Keratinocyte (primary cell): ENCODE data around the gene TELO2. TPM values are rescaled to one million over a fixed set of nuclear protein-coding genes. Genes with fewer than 3 reads are reported as not detected.
A peak's percentile ranks its signal among the peaks of the same experiment; 100 is the strongest.

Source experiments
- DNase-seq: peaks from one replicate; pipeline ENCODE4 v3.0.0-alpha.2; 2011; ENCODE audit warnings: low read depth, missing footprints, low spot score
- FAIRE-seq: peaks from 2 replicates; lab custom pipeline; 2011; peaks lifted over from hg19 to GRCh38; lab: Jason Lieb, UNC
- H2AFZ ChIP-seq: 2 replicates; pipeline ENCODE4 v1.6.0; 2012; ENCODE audit warnings: low read length, control low read depth, inconsistent platforms; ENCODE audit not compliant: control insufficient read depth
- H3K27ac ChIP-seq: 2 replicates; pipeline ENCODE4 v1.5.1; 2011; ENCODE audit warnings: low read length; ENCODE audit not compliant: control insufficient read depth, insufficient read depth
- H3K27me3 ChIP-seq: 3 replicates; pipeline ENCODE4 v1.6.0; 2011; ENCODE audit warnings: low read length; ENCODE audit not compliant: control insufficient read depth, insufficient read depth; ENCODE audit errors: extremely low read depth
- H3K36me3 ChIP-seq, 2 experiments: 2 replicates in 1 of 2; 3 replicates in 1 of 2; pipeline ENCODE4 v1.5.1; 2011; ENCODE audit warnings: low read length in 2 of 2, mild to moderate bottlenecking in 1 of 2; ENCODE audit not compliant: control insufficient read depth in 2 of 2, insufficient read depth in 2 of 2; ENCODE audit errors: extremely low read depth in 1 of 2
- H3K4me1 ChIP-seq: 3 replicates; pipeline ENCODE4 v1.5.1; 2011; ENCODE audit warnings: low read length; ENCODE audit not compliant: control insufficient read depth, insufficient read depth; ENCODE audit errors: extremely low read depth
- H3K4me2 ChIP-seq: 3 replicates; pipeline ENCODE4 v1.6.0; 2011; ENCODE audit warnings: low read depth, low read length; ENCODE audit not compliant: control insufficient read depth, insufficient read depth; ENCODE audit errors: extremely low read depth
- H3K4me3 ChIP-seq, 3 experiments: fragments of 200-600 bp in 1 of 3; sonication (generic) in 1 of 3; 2 replicates in 2 of 3; 3 replicates in 1 of 3; pipeline ENCODE4 v1.5.1; 2011 to 2016; ENCODE audit warnings: low read length in 3 of 3, mild to moderate bottlenecking in 3 of 3, control low read depth in 2 of 3, inconsistent platforms in 1 of 3, low read depth in 1 of 3, mixed read lengths in 1 of 3, mixed run types in 1 of 3, moderate library complexity in 1 of 3; ENCODE audit not compliant: control insufficient read depth in 2 of 3, insufficient read depth in 2 of 3; ENCODE audit errors: extremely low read depth in 1 of 3
- H3K79me2 ChIP-seq: 2 replicates; pipeline ENCODE4 v1.6.0; 2012; ENCODE audit warnings: low read length; ENCODE audit not compliant: control insufficient read depth, insufficient read depth
- H3K9ac ChIP-seq: 3 replicates; pipeline ENCODE4 v1.6.0; 2011; ENCODE audit warnings: low read length; ENCODE audit not compliant: control insufficient read depth, insufficient read depth; ENCODE audit errors: extremely low read depth
- H3K9me1 ChIP-seq: 3 replicates; pipeline ENCODE4 v1.6.0; 2011; ENCODE audit warnings: low read length; ENCODE audit not compliant: control insufficient read depth, insufficient read depth; ENCODE audit errors: extremely low read depth
- H3K9me3 ChIP-seq: 2 replicates; pipeline ENCODE4 v1.5.1; 2012; ENCODE audit warnings: low read depth, low read length; ENCODE audit not compliant: control insufficient read depth
- H4K20me1 ChIP-seq: 3 replicates; pipeline ENCODE4 v1.6.0; 2011; ENCODE audit warnings: low read length; ENCODE audit not compliant: control insufficient read depth, insufficient read depth; ENCODE audit errors: extremely low read depth
- EZH2 ChIP-seq: IDR thresholded peaks from one replicate; pipeline ENCODE4 v1.6.1; 2012; ENCODE audit warnings: inconsistent platforms, mild to moderate bottlenecking, low read length, moderate library complexity
- dilution Hi-C: fragments of 300-500 bp; cut with MboI; formaldehyde crosslinking; loops from one replicate; pipeline ENCODE4 v1.7.0; 2020; ENCODE audit warnings: low sequenced_read_pairs; ENCODE audit not compliant: extremely low pct_ligation_motif_present
- polyA plus RNA-seq, 5 experiments: library from polyadenylated mRNA; depleted of rRNA in 3 of 5; stranded (reverse) in 3 of 5; stranded (forward) in 1 of 5; unstranded in 1 of 5; fragments of >200 nt; gene quantifications; 1 replicate in 1 of 5; 2 replicates in 3 of 5; 3 replicates in 1 of 5; pipeline versions ENCODE4 v1.2.1 to v1.2.3, GENCODE V29; 2011 to 2012; ENCODE audit warnings: missing spikeins in 2 of 5, low read depth in 1 of 5, low replicate concordance in 1 of 5
- TF ChIP-seq, protein P1 (sequence below), 3 experiments: IDR thresholded peaks in 1 of 3; conservative IDR thresholded peaks in 1 of 3; optimal IDR thresholded peaks in 1 of 3; 2 replicates in 2 of 3; 3 replicates in 1 of 3; pipeline versions ENCODE3 to v1.5.1; 2011; ENCODE audit warnings: low read length in 3 of 3, mild to moderate bottlenecking in 3 of 3, moderate library complexity in 2 of 3, control low read depth in 1 of 3, inconsistent platforms in 1 of 3; ENCODE audit not compliant: insufficient read depth in 2 of 3; ENCODE audit errors: extremely low read depth in 1 of 3

Gene TELO2
- polyA plus RNA-seq, 1 donor (not counting 4 experiments of a cell fraction or from before 2014, with no cell fraction given) = 7.9 TPM

DNA sequence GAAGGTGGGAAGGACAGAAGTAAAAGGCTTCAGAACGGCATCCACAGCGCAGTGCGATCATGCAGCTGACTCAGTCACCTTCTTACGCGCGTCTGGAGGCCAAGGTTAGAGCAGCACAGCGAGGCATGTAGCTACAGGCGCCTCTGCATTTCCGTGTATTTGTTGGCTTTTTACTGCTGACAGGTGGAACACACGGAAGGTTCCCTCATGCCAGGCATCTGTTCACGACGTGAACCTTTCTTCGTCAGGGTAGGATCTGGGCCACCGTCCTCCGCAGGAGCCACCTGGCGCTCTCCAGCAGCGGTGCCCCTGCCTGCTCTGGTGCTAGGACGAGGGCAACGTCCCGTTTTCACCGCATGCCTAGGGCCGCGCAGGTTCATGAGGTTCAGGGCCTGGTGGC is 55.6 kb downstream of the TELO2 start:
- H3K36me3 ChIP-seq = peaks cover 0 to 2% of the 10 kb centered on the region in 2 experiments
- H3K9me3 ChIP-seq = no peaks in the 10 kb centered on the region
- no peaks in the 10 kb centered on the region for H3K9me1 ChIP-seq
- peak overlapping the region; percentile 20 for H2AFZ ChIP-seq
- H3K27me3 ChIP-seq = no peaks in the 10 kb centered on the region
- H3K4me2 ChIP-seq = peak overlapping the region; percentile 47
- no peak overlapping the region for H3K27ac ChIP-seq
- H4K20me1 ChIP-seq = no peaks in the 10 kb centered on the region
- no peaks in the 10 kb centered on the region for H3K79me2 ChIP-seq
- FAIRE-seq (peak; percentile 94), DNase-seq (no peak)
- peaks cover 25% of the 10 kb centered on the region for H3K4me1 ChIP-seq
- H3K4me3 ChIP-seq = peak overlapping the region in 1 of 3 experiments; percentile 25
- no peak for TF ChIP-seq EZH2
- TF ChIP-seq, protein P1, sequence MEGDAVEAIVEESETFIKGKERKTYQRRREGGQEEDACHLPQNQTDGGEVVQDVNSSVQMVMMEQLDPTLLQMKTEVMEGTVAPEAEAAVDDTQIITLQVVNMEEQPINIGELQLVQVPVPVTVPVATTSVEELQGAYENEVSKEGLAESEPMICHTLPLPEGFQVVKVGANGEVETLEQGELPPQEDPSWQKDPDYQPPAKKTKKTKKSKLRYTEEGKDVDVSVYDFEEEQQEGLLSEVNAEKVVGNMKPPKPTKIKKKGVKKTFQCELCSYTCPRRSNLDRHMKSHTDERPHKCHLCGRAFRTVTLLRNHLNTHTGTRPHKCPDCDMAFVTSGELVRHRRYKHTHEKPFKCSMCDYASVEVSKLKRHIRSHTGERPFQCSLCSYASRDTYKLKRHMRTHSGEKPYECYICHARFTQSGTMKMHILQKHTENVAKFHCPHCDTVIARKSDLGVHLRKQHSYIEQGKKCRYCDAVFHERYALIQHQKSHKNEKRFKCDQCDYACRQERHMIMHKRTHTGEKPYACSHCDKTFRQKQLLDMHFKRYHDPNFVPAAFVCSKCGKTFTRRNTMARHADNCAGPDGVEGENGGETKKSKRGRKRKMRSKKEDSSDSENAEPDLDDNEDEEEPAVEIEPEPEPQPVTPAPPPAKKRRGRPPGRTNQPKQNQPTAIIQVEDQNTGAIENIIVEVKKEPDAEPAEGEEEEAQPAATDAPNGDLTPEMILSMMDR (optimal IDR thresholded peaks at IDR 0.05 in 1 of 3, IDR thresholded peaks at IDR 0.05 in 1 of 3, conservative IDR thresholded peaks at IDR 0.05 in 1 of 3; ENCODE audit: extremely low read depth in 1 of 3, insufficient read depth in 2 of 3, low read length in 3 of 3) = no peak
- H3K9ac ChIP-seq = no peak overlapping the region
- dilution Hi-C loops = no loop called here

GRCh38 chr16:1550069-1550468 is 56.9 kb downstream of the TELO2 start:
- dilution Hi-C loops = no loop called here
- H3K4me1 ChIP-seq = peaks cover 22% of the 10 kb centered on the region
- no peak for FAIRE-seq

More at GRCh38 chr16:1550069-1550468, 56.9 kb downstream of the TELO2 start:
- TF ChIP-seq EZH2 = no peak
- TF ChIP-seq, protein P1 (optimal IDR thresholded peaks at IDR 0.05 in 1 of 3, IDR thresholded peaks at IDR 0.05 in 1 of 3, conservative IDR thresholded peaks at IDR 0.05 in 1 of 3; ENCODE audit: extremely low read depth in 1 of 3, insufficient read depth in 2 of 3, low read length in 3 of 3) = no peak
- no peak overlapping the region for H3K27ac ChIP-seq
- no peaks in the 10 kb centered on the region for H4K20me1 ChIP-seq
- H3K4me3 ChIP-seq = no peak overlapping the region
- H3K9me3 ChIP-seq = no peaks in the 10 kb centered on the region
- no peak overlapping the region for H3K4me2 ChIP-seq
- H3K79me2 ChIP-seq = no peaks in the 10 kb centered on the region
- H2AFZ ChIP-seq = no peak overlapping the region
- no peak overlapping the region for H3K9ac ChIP-seq
- H3K36me3 ChIP-seq = peaks cover 0 to 2% of the 10 kb centered on the region in 2 experiments
- peaks cover 2% of the 10 kb centered on the region for H3K9me1 ChIP-seq
- no peaks in the 10 kb centered on the region for H3K27me3 ChIP-seq
- DNase-seq = no peak
